ENCODE results near the gene RAB9B.
A peak's percentile ranks its signal among the peaks of the same experiment; 100 is the strongest.
"Not testable (repeated sequence)": the region's sequence is repeated elsewhere in the genome, so short reads cannot be mapped to it uniquely, and the experiment has no call there.

Gene RAB9B

DNA sequence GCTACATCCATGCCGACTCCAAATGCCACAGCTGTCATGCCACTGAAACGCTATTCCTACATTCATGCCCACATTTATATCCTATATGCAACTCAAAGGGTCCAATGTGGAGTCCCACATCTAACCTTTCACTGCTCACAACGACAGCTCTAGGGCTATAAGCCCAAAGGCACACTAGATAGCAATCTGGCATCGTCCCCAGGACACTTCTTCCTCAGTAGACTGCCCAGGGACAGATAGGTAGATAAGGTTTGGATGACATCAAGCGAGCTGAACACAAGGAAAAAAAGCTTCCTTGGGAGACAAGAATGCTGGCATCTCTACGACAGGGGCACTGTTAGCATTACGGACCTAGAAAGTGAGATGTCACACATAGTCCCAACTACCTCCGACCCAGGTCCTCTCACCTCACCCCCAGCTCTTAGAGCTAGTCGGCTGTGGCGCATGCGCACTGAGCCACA is 685 bp downstream of the RAB9B start:
- H3K4me3 ChIP-seq (replicated peaks; ENCODE audit: low read depth, low read length): peak overlapping the region; percentile 46
- TF ChIP-seq, protein P1, sequence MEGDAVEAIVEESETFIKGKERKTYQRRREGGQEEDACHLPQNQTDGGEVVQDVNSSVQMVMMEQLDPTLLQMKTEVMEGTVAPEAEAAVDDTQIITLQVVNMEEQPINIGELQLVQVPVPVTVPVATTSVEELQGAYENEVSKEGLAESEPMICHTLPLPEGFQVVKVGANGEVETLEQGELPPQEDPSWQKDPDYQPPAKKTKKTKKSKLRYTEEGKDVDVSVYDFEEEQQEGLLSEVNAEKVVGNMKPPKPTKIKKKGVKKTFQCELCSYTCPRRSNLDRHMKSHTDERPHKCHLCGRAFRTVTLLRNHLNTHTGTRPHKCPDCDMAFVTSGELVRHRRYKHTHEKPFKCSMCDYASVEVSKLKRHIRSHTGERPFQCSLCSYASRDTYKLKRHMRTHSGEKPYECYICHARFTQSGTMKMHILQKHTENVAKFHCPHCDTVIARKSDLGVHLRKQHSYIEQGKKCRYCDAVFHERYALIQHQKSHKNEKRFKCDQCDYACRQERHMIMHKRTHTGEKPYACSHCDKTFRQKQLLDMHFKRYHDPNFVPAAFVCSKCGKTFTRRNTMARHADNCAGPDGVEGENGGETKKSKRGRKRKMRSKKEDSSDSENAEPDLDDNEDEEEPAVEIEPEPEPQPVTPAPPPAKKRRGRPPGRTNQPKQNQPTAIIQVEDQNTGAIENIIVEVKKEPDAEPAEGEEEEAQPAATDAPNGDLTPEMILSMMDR (IDR thresholded peaks at IDR 0.05; ENCODE audit: low read depth, low read length, missing control alignments): no peak
- no peak for DNase-seq (ENCODE audit: extremely low read depth, low read depth)

DNA sequence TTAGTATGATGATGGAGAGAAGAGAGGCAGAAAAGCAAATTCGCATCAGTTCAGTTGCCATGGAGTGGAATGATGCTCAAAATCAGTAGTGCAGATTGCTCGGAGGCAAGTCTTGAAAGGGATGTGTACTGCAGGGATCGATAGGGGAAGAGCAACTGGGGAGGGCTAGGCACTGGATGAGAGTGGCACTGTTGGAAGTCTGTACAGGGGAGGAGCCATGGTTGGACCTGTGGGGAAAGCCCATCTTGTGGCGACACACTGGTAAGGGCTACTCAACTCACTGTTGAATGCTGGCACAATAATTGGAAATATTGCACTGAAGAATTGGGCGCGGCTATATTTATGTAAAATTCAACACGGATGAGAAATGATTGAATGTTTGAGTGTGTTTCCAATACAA is 1.2 kb downstream of the RAB9B start:
- no peak overlapping the region for H3K4me3 ChIP-seq (replicated peaks; ENCODE audit: low read depth, low read length)

DNA sequence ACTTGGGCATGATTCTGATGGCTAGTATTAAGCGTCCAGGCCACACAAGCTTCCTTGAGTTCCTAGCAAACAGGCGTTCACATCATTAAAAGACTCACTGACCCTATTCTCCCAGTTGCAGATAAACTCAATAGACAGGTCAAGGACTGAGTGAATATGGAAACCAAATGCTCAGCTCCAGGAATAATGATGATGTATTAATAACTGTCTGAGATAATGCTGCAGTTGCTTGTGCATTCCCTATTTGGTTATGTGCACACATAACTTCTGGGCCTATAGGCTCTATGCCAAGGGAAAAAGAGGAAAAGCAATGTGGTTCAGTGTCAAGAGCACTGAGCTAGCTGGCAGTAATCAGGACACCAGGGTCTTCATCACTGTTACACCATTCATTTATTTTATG is 3.5 kb downstream of the RAB9B start:
- TF ChIP-seq, protein P1 (IDR thresholded peaks at IDR 0.05; ENCODE audit: low read depth, low read length, missing control alignments): no peak
- no peak for DNase-seq (ENCODE audit: extremely low read depth, low read depth)
- no peak overlapping the region for H3K4me3 ChIP-seq (replicated peaks; ENCODE audit: low read depth, low read length)

More for the DNA sequence above, 1.2 kb downstream of the RAB9B start:
- DNase-seq (ENCODE audit: extremely low read depth, low read depth): no peak
- TF ChIP-seq, protein P1 (IDR thresholded peaks at IDR 0.05; ENCODE audit: low read depth, low read length, missing control alignments): no peak

DNA sequence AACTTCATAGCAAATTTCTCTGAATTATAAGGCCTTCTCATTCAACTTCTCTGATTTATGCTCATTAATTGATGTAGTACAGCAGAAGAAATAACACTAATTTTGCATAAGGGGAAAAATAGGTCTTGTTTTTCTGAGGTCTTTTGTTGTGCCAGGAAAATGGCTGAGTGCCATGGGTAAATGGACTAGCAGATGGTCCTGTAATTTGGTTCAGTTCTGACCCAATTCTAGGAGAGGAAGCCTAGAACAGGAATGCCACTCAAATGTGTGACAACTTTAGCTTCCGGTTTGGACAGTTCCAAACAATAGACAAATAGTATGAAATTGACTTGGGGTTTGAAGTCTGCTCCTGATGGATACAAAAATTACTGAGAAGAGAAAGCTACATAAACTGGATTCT is 6.2 kb downstream of the RAB9B start:
- no peak for DNase-seq (ENCODE audit: extremely low read depth, low read depth)
- TF ChIP-seq, protein P1 (IDR thresholded peaks at IDR 0.05; ENCODE audit: low read depth, low read length, missing control alignments): no peak

DNA sequence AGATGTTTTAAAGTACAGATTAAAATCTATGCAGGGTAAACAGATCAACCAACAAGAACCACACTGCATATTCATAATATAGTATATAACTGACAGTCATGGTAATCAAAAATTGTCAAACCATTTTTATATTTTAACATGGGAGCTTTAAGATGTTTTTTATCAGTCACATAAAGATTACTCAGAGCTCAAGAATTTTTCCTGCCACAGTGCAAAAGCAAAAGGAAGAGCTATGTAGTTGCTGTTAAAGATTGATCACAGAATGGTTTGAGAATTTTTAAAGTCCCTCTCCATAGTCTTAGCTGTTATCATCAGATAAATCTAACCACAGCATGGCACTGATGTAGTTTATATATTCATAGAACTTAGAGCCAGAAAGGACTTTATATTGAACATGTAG is 8.5 kb downstream of the RAB9B start:
- DNase-seq (ENCODE audit: extremely low read depth, low read depth): no peak
- TF ChIP-seq, protein P1 (IDR thresholded peaks at IDR 0.05; ENCODE audit: low read depth, low read length, missing control alignments): no peak
- no peak overlapping the region for H3K4me3 ChIP-seq (replicated peaks; ENCODE audit: low read depth, low read length)

More for the DNA sequence above, 6.2 kb downstream of the RAB9B start:
- no peak overlapping the region for H3K4me3 ChIP-seq (replicated peaks; ENCODE audit: low read depth, low read length)

DNA sequence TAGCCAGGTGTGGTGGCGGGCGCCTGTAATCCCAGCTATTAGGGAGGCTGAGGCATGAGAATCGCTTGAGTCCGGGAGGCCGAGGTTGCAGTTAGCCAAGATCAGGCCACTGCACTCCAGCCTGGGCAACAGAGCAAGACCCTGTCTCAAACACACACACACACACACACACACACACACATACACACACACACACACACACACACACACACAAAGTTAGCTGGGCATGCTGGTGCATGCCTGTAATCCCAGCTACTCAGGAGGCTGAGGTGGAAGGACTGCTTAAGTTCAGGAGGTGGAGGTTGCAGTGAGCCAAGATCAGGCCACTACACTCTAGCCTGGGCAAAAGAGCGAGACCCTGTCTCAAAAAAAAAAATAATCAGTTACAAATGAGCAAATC is 11.3 kb downstream of the RAB9B start:
- not testable (repeated sequence) for DNase-seq (ENCODE audit: extremely low read depth, low read depth); H3K4me3 ChIP-seq (replicated peaks; ENCODE audit: low read depth, low read length)

DNA sequence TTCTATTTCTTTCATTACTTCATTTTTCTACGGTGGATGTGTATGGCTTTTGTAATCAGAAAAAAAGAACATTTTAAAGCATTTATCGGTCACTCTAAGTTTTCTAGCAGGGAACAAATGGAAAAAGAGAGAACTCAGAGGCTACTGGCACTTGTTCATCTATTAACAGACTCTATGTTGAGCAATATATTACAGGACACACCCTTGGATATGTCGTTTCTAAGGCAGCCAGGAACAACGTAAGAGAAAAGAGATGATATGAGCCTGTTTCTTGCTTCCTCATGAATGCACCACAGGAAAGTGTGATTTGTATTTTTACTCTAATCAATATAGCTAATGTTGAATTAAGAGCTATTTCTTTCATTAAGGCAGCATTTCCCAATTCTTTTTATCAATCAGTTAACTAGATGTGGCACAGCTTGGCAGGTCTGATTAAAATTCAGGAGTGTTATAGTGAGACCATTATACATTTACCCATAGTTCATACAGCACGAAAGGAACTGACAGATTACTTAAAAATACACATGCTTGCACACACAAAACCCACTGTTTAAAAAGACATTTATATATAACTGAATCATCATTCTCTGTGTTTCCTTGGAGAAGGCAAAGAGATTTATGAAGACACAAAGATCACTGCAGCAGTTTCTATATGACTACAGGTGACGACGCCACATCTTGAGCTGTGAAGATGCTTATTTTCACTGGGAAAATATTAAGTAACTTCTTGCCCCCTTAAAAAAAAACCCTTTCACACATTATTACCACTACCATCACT is 13.0 kb downstream of the RAB9B start:
- TF ChIP-seq, protein P1 (IDR thresholded peaks at IDR 0.05; ENCODE audit: low read depth, low read length, missing control alignments): no peak
- DNase-seq (ENCODE audit: extremely low read depth, low read depth): no peak
- H3K4me3 ChIP-seq (replicated peaks; ENCODE audit: low read depth, low read length): no peak overlapping the region

Data from HFF-Myc (cell line).